Effector memory CD8-positive, alpha-beta T cell (primary cell): ENCODE data around the gene CCDC78.

Experiments used
- ATAC-seq: fragments of 150-1000 bp; cut with Tn5 transposase; replicated peaks from 2 replicates; pipeline ENCODE4 v1.10.0; 2021; ENCODE audit warnings: mild to moderate bottlenecking, moderate library complexity
- DNase-seq, 3 experiments: peaks; one replicate each; pipeline ENCODE4 v3.0.0; 2021
- H3K27ac Mint-ChIP-seq, 2 donors: one replicate each; pipeline ENCODE4 v1.8.0; 2022; ENCODE audit warnings: mild to moderate bottlenecking in 2 of 2, mixed read lengths in 2 of 2, moderate library complexity in 2 of 2
- H3K27me3 Mint-ChIP-seq, 2 donors: one replicate each; pipeline ENCODE4 v1.8.0; 2022; ENCODE audit warnings: mixed read lengths in 2 of 2
- H3K36me3 Mint-ChIP-seq: one replicate; pipeline ENCODE4 v1.8.0; 2022; ENCODE audit warnings: mild to moderate bottlenecking, moderate library complexity, mixed read lengths; ENCODE audit not compliant: insufficient read depth
- H3K4me1 Mint-ChIP-seq, 2 donors: one replicate each; pipeline ENCODE4 v1.8.0; 2022; ENCODE audit warnings: low read depth in 2 of 2, mixed read lengths in 2 of 2
- H3K4me3 Mint-ChIP-seq, 2 donors: one replicate each; pipeline ENCODE4 v1.8.0; 2022; ENCODE audit warnings: mild to moderate bottlenecking in 2 of 2, mixed read lengths in 2 of 2, moderate library complexity in 2 of 2
- H3K9me3 Mint-ChIP-seq, 2 donors: one replicate each; pipeline ENCODE4 v1.8.0; 2022; ENCODE audit warnings: mixed read lengths in 2 of 2

Gene CCDC78

GRCh38 chr16:672851-673250, 53.4 kb downstream of the CCDC78 start:
- H3K27me3 Mint-ChIP-seq = peaks cover 0 to 6% of the 10 kb centered on the region in 2 donors
- DNase-seq (no peak), ATAC-seq (no peak)
- H3K4me3 Mint-ChIP-seq = no peak overlapping the region
- H3K4me1 Mint-ChIP-seq = peaks cover 7 to 16% of the 10 kb centered on the region in 2 donors
- H3K9me3 Mint-ChIP-seq = no peaks in the 10 kb centered on the region
- no peak overlapping the region for H3K27ac Mint-ChIP-seq
- peaks cover 16% of the 10 kb centered on the region for H3K36me3 Mint-ChIP-seq
